Neural progenitor cell (in vitro differentiated cells): ENCODE results near the gene CNN2. TPM values are rescaled to one million over a fixed set of nuclear protein-coding genes. Genes with fewer than 3 reads are reported as not detected.

Experiments used
- DNase-seq: peaks from one replicate; pipeline ENCODE4 v3.0.0-alpha.2; 2016; ENCODE audit warnings: low spot score
- H2AFZ ChIP-seq: fragments of 200-600 bp; sonication (generic); replicated peaks from 2 replicates; pipeline ENCODE4 v1.6.1; 2016; ENCODE audit warnings: antibody characterized with exemption
- H3F3A ChIP-seq: fragments of 200-600 bp; sonication (generic); 2 replicates; pipeline ENCODE4 v1.6.1; 2016; ENCODE audit warnings: antibody characterized with exemption, low read depth
- H3K27ac ChIP-seq: fragments of 200-600 bp; sonication (generic); 2 replicates; pipeline ENCODE4 v1.5.1; 2016; ENCODE audit warnings: mild to moderate bottlenecking
- H3K27me3 ChIP-seq: fragments of 200-600 bp; sonication (generic); 2 replicates; pipeline ENCODE4 v1.6.1; 2016; ENCODE audit warnings: mild to moderate bottlenecking, moderate library complexity
- H3K36me3 ChIP-seq: fragments of 200-600 bp; sonication (generic); 2 replicates; pipeline ENCODE4 v1.5.1; 2016
- H3K4me1 ChIP-seq: fragments of 200-600 bp; sonication (generic); 2 replicates; pipeline ENCODE4 v1.6.1; 2016; ENCODE audit warnings: mixed run types
- H3K4me2 ChIP-seq: fragments of 200-600 bp; sonication (generic); 2 replicates; pipeline ENCODE4 v1.6.1; 2016
- H3K4me3 ChIP-seq: fragments of 200-600 bp; sonication (generic); 2 replicates; pipeline ENCODE4 v1.5.1; 2016
- H3K79me2 ChIP-seq: fragments of 200-600 bp; sonication (generic); 2 replicates; pipeline ENCODE4 v1.6.1; 2016; ENCODE audit warnings: low read depth
- H3K9ac ChIP-seq: fragments of 200-600 bp; sonication (generic); 2 replicates; pipeline ENCODE4 v1.6.1; 2016
- H3K9me3 ChIP-seq: fragments of 200-600 bp; sonication (generic); 2 replicates; pipeline ENCODE4 v1.5.1; 2016; ENCODE audit warnings: low read depth
- H4K20me1 ChIP-seq: fragments of 200-600 bp; sonication (generic); 2 replicates; pipeline ENCODE4 v1.6.1; 2016; ENCODE audit warnings: low read depth
- H3K27ac Mint-ChIP-seq: 3 replicates; pipeline ENCODE4 v1.8.0; 2021; ENCODE audit warnings: mixed read lengths
- H3K27me3 Mint-ChIP-seq: 2 replicates; pipeline ENCODE4 v1.8.0; 2022; ENCODE audit warnings: low read depth, mild to moderate bottlenecking, inconsistent platforms, moderate library complexity, mixed read lengths; ENCODE audit not compliant: insufficient read depth
- H3K36me3 Mint-ChIP-seq: 3 replicates; pipeline ENCODE4 v1.8.0; 2021; ENCODE audit warnings: mixed read lengths
- H3K4me1 Mint-ChIP-seq: 3 replicates; pipeline ENCODE4 v1.8.0; 2021; ENCODE audit warnings: mixed read lengths
- H3K4me3 Mint-ChIP-seq: 3 replicates; pipeline ENCODE4 v1.8.0; 2021; ENCODE audit warnings: mild to moderate bottlenecking, moderate library complexity, mixed read lengths
- H3K9me3 Mint-ChIP-seq: 3 replicates; pipeline ENCODE4 v1.8.0; 2020; ENCODE audit warnings: mixed read lengths
- EZH2 ChIP-seq: fragments of 200-600 bp; sonication (generic); IDR thresholded peaks from 2 replicates; pipeline ENCODE4 v1.6.1; 2017; ENCODE audit warnings: antibody characterized with exemption, mild to moderate bottlenecking, moderate library complexity
- EZH2phosphoT487 ChIP-seq: fragments of 200-600 bp; sonication (generic); IDR thresholded peaks from 2 replicates; pipeline ENCODE4 v1.6.1; 2017; ENCODE audit warnings: antibody characterized with exemption
- total RNA-seq: library from RNA; depleted of rRNA; stranded (reverse); fragments of >200 nt; gene quantifications from 2 replicates; pipeline ENCODE4 v1.2.3, GENCODE V29; 2015; ENCODE audit warnings: low replicate concordance
- TF ChIP-seq, protein P1 (sequence below): fragments of 200-600 bp; sonication (generic); IDR thresholded peaks from 2 replicates; pipeline ENCODE4 v1.5.1; 2017; ENCODE audit warnings: antibody characterized with exemption, mild to moderate bottlenecking

The CNN2 gene
- total RNA-seq, 1 donor from 2014 or later, result 131 TPM

DNA sequence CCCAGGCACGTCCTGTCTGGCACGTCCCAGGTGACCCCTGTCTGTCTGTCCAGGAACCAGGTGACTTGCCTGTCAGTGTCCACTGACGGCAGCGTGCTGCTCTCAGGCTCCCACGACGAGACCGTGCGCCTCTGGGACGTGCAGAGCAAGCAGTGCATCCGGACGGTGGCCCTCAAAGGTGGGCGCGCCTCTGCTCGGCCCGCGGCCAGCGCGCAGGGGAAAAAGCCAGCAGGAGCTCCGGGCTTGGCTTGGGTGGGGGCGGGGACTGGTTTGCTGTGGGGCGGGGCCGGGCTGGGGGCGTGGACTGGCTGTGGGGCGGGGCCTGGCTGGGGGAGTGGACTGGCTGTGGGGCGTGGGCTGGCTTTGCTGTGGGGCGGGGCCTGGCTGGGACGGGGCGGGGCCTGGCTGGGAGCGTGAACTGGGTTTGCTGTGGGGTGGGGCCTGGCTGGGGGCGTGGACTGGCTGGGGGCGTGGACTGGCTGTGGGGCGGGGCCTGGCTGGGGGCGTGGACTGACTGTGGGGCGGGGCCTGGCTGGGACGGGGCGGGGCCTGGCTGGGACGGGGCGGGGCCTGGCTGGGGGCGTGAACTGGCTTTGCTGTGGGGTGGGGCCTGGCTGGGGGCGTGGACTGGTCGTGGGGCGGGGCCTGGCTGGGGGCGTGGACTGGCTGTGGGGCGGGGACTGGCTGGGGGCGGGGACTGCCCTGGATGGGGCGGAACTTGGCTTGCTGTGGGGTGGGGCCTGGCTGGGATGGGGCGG, 35.1 kb upstream of the CNN2 start:
- Histone ChIP-seq H3K9ac (no peak overlapping the region), H4K20me1 (peaks cover 20% of the 10 kb centered on the region), H3K36me3 (no peaks in the 10 kb centered on the region), H3K27me3 (peaks cover 14% of the 10 kb centered on the region), H3K4me1 (peaks cover 4% of the 10 kb centered on the region), H3K27ac (no peak overlapping the region), H3K9me3 (no peaks in the 10 kb centered on the region), H3K79me2 (no peaks in the 10 kb centered on the region), H3F3A (peaks cover 15% of the 10 kb centered on the region), H3K4me2 (no peak overlapping the region), H2AFZ (no peak overlapping the region), H3K4me3 (no peak overlapping the region)
- peaks cover under 1% of the 10 kb centered on the region for H3K4me1 Mint-ChIP-seq
- DNase-seq, result peak; percentile 28
- H3K27ac Mint-ChIP-seq, result no peak overlapping the region
- TF ChIP-seq EZH2phosphoT487 (no peak), EZH2 (no peak)
- TF ChIP-seq, protein P1, sequence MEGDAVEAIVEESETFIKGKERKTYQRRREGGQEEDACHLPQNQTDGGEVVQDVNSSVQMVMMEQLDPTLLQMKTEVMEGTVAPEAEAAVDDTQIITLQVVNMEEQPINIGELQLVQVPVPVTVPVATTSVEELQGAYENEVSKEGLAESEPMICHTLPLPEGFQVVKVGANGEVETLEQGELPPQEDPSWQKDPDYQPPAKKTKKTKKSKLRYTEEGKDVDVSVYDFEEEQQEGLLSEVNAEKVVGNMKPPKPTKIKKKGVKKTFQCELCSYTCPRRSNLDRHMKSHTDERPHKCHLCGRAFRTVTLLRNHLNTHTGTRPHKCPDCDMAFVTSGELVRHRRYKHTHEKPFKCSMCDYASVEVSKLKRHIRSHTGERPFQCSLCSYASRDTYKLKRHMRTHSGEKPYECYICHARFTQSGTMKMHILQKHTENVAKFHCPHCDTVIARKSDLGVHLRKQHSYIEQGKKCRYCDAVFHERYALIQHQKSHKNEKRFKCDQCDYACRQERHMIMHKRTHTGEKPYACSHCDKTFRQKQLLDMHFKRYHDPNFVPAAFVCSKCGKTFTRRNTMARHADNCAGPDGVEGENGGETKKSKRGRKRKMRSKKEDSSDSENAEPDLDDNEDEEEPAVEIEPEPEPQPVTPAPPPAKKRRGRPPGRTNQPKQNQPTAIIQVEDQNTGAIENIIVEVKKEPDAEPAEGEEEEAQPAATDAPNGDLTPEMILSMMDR, result no peak
- H3K4me3 Mint-ChIP-seq, result no peak overlapping the region
- H3K9me3 Mint-ChIP-seq, result no peaks in the 10 kb centered on the region
- H3K36me3 Mint-ChIP-seq, result peaks cover 11% of the 10 kb centered on the region
- H3K27me3 Mint-ChIP-seq, result peaks cover 3% of the 10 kb centered on the region

DNA sequence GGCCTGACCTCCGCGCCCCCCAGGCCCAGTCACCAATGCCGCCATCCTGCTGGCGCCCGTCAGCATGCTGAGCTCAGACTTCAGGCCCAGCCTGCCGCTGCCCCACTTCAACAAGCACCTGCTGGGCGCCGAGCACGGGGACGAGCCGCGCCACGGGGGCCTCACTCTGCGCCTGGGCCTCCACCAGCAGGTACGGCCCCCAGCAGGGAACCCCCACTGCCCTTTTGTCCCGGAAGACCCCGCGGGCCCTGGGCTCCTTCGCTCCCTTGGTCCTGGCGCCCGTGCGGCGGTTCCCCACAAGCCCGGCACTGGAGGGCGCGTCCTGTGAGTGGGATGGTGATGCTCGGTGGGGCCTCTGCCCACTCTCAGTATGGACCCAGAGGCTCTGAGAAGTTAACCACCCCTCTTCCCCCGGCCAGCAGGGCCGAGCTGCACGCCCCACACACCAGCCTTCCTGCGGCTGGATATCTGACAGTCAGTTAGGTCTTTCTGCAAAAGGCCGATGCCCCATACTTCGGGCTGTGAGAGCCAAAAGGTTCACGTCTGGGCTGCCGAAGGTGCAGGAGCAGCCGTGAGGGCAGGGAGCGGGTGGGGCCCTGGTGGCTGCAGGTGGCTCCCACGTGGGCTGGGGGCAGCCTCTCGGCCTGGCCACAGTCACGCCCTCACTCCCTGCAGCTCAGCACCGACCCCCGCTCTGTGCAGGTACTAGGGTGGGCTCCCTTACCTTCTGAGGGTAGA, 34.3 kb upstream of the CNN2 start:
- no peak overlapping the region for H3K27ac ChIP-seq
- no peak overlapping the region for H3K27ac Mint-ChIP-seq
- H3K27me3 ChIP-seq, result peaks cover 21% of the 10 kb centered on the region
- H3K4me1 Mint-ChIP-seq, result peaks cover 4% of the 10 kb centered on the region
- H3K4me2 ChIP-seq, result no peak overlapping the region
- peaks cover 20% of the 10 kb centered on the region for H4K20me1 ChIP-seq
- no peaks in the 10 kb centered on the region for H3K36me3 ChIP-seq
- peaks cover 15% of the 10 kb centered on the region for H3F3A ChIP-seq
- H3K4me1 ChIP-seq, result peaks cover 4% of the 10 kb centered on the region
- no peak for DNase-seq
- peaks cover 11% of the 10 kb centered on the region for H3K27me3 Mint-ChIP-seq
- H3K9me3 ChIP-seq, result no peaks in the 10 kb centered on the region
- no peaks in the 10 kb centered on the region for H3K79me2 ChIP-seq
- H2AFZ ChIP-seq, result no peak overlapping the region
- H3K4me3 ChIP-seq, result no peak overlapping the region
- no peak overlapping the region for H3K9ac ChIP-seq
- peaks cover 6% of the 10 kb centered on the region for H3K36me3 Mint-ChIP-seq
- H3K4me3 Mint-ChIP-seq, result no peak overlapping the region
- H3K9me3 Mint-ChIP-seq, result no peaks in the 10 kb centered on the region
- TF ChIP-seq, protein P1, result no peak
- TF ChIP-seq EZH2phosphoT487 (no peak), EZH2 (no peak)

DNA sequence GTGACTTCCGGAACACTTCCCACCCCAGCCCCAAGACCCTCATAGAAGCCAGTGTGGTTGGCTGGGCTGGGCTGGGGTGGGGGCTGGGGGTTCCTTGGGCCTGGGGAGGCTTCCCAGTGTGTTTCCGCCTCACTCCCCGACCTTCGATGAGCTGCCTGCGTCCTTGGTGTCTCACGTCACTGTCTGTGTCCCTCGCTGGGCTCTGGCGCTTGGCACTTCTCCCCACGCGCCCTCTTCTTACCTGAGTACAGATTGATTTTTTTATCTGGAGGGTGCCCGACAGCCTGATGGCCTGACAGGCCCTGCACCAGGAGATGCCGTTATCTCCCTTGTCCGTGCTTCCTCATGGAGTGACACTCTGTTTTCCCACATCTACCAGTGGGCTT, 33.7 kb upstream of the CNN2 start:
- Histone ChIP-seq H3K36me3 (no peaks in the 10 kb centered on the region), H3K27ac (no peak overlapping the region), H3K79me2 (no peaks in the 10 kb centered on the region), H3K27me3 (peaks cover 27% of the 10 kb centered on the region), H3F3A (peaks cover 15% of the 10 kb centered on the region), H3K9ac (no peak overlapping the region), H4K20me1 (peaks cover 24% of the 10 kb centered on the region), H3K9me3 (no peaks in the 10 kb centered on the region), H3K4me2 (no peak overlapping the region), H3K4me3 (no peak overlapping the region), H2AFZ (no peak overlapping the region), H3K4me1 (peaks cover 4% of the 10 kb centered on the region)
- Mint-ChIP-seq H3K4me3 (peak overlapping the region; percentile 46), H3K9me3 (no peaks in the 10 kb centered on the region), H3K27ac (no peak overlapping the region), H3K27me3 (peaks cover 15% of the 10 kb centered on the region), H3K4me1 (peaks cover 4% of the 10 kb centered on the region), H3K36me3 (peaks cover 6% of the 10 kb centered on the region)
- TF ChIP-seq, protein P1, result no peak
- no peak for TF ChIP-seq EZH2
- no peak for TF ChIP-seq EZH2phosphoT487
- no peak for DNase-seq
